ENCODE measurements around the gene CHAC2. TPM values are rescaled to one million over a fixed set of nuclear protein-coding genes. Genes with fewer than 3 reads are reported as not detected.

The CHAC2 gene
- total and polyA plus RNA-seq, 2 experiments from 2014 or later: 17.9 to 25.8 TPM

DNA sequence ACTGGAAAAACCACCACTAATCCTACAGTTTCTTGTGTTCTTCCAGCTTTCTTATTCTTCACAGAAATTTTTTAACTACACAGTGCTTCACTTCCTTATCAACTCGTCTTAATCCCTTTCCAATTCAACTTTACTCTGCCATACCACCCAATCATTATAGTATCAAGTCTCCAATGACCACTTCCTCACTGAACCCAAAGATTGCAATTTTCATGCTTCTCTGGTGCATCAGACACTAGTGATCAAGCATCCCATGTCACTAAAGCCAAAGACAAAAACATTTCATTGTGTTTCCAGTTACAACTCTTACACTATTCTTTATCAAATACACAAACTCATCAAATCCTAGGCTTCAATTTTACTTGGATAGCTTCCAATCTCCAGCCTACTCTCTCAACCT, 9.5 kb downstream of the CHAC2 start:
- peaks cover 9% of the 10 kb centered on the region for H3K27me3 Mint-ChIP-seq (ENCODE audit: insufficient read depth, low read depth, poor library complexity)
- H3K27ac ChIP-seq (ENCODE audit: low read depth): no peak overlapping the region

More for the DNA sequence above, 9.5 kb downstream of the CHAC2 start:
- H3K4me1 Mint-ChIP-seq: peaks cover 2% of the 10 kb centered on the region; the same call in 2 of the 3 replicates
- DNase-seq (ENCODE audit: low spot score) (no peak), ATAC-seq (no peak)
- TF ChIP-seq ZNF331 (CRISPR knock-in tag; IDR thresholded peaks at IDR 0.05; ENCODE audit: low read depth) (no peak), POLR2AphosphoS5 (IDR thresholded peaks at IDR 0.05; ENCODE audit: low read depth) (no peak), JUNB (IDR thresholded peaks at IDR 0.05; ENCODE audit: unreplicated experiment) (no peak), ZNF114 (CRISPR knock-in tag; IDR thresholded peaks at IDR 0.05) (no peak), EZH2 (IDR thresholded peaks at IDR 0.05; ENCODE audit: low read depth, unreplicated experiment) (no peak), CREB1 (CRISPR knock-in tag; IDR thresholded peaks at IDR 0.05; ENCODE audit: low read depth) (no peak), STAT1 (IDR thresholded peaks at IDR 0.05; ENCODE audit: unreplicated experiment) (no peak), EZH2phosphoT487 (IDR thresholded peaks at IDR 0.05; ENCODE audit: unreplicated experiment) (no peak), NANOG (IDR thresholded peaks at IDR 0.05; ENCODE audit: borderline replicate concordance) (no peak)
- TF ChIP-seq, protein P1, sequence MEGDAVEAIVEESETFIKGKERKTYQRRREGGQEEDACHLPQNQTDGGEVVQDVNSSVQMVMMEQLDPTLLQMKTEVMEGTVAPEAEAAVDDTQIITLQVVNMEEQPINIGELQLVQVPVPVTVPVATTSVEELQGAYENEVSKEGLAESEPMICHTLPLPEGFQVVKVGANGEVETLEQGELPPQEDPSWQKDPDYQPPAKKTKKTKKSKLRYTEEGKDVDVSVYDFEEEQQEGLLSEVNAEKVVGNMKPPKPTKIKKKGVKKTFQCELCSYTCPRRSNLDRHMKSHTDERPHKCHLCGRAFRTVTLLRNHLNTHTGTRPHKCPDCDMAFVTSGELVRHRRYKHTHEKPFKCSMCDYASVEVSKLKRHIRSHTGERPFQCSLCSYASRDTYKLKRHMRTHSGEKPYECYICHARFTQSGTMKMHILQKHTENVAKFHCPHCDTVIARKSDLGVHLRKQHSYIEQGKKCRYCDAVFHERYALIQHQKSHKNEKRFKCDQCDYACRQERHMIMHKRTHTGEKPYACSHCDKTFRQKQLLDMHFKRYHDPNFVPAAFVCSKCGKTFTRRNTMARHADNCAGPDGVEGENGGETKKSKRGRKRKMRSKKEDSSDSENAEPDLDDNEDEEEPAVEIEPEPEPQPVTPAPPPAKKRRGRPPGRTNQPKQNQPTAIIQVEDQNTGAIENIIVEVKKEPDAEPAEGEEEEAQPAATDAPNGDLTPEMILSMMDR (conservative IDR thresholded peaks at IDR 0.05; ENCODE audit: low read depth in 2 of 2): no peak
- TF ChIP-seq, protein P2, sequence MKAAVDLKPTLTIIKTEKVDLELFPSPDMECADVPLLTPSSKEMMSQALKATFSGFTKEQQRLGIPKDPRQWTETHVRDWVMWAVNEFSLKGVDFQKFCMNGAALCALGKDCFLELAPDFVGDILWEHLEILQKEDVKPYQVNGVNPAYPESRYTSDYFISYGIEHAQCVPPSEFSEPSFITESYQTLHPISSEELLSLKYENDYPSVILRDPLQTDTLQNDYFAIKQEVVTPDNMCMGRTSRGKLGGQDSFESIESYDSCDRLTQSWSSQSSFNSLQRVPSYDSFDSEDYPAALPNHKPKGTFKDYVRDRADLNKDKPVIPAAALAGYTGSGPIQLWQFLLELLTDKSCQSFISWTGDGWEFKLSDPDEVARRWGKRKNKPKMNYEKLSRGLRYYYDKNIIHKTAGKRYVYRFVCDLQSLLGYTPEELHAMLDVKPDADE (IDR thresholded peaks at IDR 0.05): no peak
- TF ChIP-seq, protein P3, sequence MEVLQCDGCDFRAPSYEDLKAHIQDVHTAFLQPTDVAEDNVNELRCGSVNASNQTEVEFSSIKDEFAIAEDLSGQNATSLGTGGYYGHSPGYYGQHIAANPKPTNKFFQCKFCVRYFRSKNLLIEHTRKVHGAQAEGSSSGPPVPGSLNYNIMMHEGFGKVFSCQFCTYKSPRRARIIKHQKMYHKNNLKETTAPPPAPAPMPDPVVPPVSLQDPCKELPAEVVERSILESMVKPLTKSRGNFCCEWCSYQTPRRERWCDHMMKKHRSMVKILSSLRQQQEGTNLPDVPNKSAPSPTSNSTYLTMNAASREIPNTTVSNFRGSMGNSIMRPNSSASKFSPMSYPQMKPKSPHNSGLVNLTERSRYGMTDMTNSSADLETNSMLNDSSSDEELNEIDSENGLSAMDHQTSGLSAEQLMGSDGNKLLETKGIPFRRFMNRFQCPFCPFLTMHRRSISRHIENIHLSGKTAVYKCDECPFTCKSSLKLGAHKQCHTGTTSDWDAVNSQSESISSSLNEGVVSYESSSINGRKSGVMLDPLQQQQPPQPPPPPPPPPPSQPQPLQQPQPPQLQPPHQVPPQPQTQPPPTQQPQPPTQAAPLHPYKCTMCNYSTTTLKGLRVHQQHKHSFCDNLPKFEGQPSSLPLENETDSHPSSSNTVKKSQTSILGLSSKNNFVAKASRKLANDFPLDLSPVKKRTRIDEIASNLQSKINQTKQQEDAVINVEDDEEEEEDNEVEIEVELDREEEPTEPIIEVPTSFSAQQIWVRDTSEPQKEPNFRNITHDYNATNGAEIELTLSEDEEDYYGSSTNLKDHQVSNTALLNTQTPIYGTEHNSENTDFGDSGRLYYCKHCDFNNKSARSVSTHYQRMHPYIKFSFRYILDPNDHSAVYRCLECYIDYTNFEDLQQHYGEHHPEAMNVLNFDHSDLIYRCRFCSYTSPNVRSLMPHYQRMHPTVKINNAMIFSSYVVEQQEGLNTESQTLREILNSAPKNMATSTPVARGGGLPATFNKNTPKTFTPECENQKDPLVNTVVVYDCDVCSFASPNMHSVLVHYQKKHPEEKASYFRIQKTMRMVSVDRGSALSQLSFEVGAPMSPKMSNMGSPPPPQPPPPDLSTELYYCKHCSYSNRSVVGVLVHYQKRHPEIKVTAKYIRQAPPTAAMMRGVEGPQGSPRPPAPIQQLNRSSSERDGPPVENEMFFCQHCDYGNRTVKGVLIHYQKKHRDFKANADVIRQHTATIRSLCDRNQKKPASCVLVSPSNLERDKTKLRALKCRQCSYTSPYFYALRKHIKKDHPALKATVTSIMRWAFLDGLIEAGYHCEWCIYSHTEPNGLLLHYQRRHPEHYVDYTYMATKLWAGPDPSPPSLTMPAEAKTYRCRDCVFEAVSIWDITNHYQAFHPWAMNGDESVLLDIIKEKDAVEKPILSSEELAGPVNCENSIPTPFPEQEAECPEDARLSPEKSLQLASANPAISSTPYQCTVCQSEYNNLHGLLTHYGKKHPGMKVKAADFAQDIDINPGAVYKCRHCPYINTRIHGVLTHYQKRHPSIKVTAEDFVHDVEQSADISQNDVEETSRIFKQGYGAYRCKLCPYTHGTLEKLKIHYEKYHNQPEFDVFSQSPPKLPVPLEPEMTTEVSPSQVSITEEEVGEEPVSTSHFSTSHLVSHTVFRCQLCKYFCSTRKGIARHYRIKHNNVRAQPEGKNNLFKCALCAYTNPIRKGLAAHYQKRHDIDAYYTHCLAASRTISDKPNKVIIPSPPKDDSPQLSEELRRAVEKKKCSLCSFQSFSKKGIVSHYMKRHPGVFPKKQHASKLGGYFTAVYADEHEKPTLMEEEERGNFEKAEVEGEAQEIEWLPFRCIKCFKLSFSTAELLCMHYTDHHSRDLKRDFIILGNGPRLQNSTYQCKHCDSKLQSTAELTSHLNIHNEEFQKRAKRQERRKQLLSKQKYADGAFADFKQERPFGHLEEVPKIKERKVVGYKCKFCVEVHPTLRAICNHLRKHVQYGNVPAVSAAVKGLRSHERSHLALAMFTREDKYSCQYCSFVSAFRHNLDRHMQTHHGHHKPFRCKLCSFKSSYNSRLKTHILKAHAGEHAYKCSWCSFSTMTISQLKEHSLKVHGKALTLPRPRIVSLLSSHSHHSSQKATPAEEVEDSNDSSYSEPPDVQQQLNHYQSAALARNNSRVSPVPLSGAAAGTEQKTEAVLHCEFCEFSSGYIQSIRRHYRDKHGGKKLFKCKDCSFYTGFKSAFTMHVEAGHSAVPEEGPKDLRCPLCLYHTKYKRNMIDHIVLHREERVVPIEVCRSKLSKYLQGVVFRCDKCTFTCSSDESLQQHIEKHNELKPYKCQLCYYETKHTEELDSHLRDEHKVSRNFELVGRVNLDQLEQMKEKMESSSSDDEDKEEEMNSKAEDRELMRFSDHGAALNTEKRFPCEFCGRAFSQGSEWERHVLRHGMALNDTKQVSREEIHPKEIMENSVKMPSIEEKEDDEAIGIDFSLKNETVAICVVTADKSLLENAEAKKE (CRISPR knock-in tag; IDR thresholded peaks at IDR 0.05): no peak
- TF ChIP-seq, protein P4, sequence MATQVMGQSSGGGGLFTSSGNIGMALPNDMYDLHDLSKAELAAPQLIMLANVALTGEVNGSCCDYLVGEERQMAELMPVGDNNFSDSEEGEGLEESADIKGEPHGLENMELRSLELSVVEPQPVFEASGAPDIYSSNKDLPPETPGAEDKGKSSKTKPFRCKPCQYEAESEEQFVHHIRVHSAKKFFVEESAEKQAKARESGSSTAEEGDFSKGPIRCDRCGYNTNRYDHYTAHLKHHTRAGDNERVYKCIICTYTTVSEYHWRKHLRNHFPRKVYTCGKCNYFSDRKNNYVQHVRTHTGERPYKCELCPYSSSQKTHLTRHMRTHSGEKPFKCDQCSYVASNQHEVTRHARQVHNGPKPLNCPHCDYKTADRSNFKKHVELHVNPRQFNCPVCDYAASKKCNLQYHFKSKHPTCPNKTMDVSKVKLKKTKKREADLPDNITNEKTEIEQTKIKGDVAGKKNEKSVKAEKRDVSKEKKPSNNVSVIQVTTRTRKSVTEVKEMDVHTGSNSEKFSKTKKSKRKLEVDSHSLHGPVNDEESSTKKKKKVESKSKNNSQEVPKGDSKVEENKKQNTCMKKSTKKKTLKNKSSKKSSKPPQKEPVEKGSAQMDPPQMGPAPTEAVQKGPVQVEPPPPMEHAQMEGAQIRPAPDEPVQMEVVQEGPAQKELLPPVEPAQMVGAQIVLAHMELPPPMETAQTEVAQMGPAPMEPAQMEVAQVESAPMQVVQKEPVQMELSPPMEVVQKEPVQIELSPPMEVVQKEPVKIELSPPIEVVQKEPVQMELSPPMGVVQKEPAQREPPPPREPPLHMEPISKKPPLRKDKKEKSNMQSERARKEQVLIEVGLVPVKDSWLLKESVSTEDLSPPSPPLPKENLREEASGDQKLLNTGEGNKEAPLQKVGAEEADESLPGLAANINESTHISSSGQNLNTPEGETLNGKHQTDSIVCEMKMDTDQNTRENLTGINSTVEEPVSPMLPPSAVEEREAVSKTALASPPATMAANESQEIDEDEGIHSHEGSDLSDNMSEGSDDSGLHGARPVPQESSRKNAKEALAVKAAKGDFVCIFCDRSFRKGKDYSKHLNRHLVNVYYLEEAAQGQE (IDR thresholded peaks at IDR 0.05; ENCODE audit: unreplicated experiment): no peak
- Histone ChIP-seq H3F3A (replicated peaks; ENCODE audit: low read depth) (no peaks in the 10 kb centered on the region), H3K79me2 (replicated peaks; ENCODE audit: insufficient read depth) (peaks cover 100% of the 10 kb centered on the region), H3K4me2 (no peak overlapping the region), H3K9me2 (ENCODE audit: insufficient read depth) (no peaks in the 10 kb centered on the region), H2AFZ (no peak overlapping the region), H3K4me3 (no peak overlapping the region), H3K36me3 (ENCODE audit: insufficient read depth) (peaks cover 11% of the 10 kb centered on the region; the same call in 1 of the 2 replicates), H4K20me1 (replicated peaks; ENCODE audit: insufficient read depth) (peaks cover 23% of the 10 kb centered on the region; the same call in 1 of the 2 replicates), H3K27me3 (ENCODE audit: insufficient read depth) (no peaks in the 10 kb centered on the region), H3K4me1 (ENCODE audit: insufficient read depth) (peaks cover 1% of the 10 kb centered on the region; the same call in 1 of the 2 replicates)
- no peaks in the 10 kb centered on the region; the same call in 2 of the 3 replicates for H3K9me3 Mint-ChIP-seq
- no peak overlapping the region for H3K4me3 Mint-ChIP-seq
- peaks cover 49% of the 10 kb centered on the region for H3K36me3 Mint-ChIP-seq (ENCODE audit: low read depth)
- no peak overlapping the region for H3K27ac Mint-ChIP-seq
